ENCODE results near the gene OR4N2. TPM values are rescaled to one million over a fixed set of nuclear protein-coding genes. Genes with fewer than 3 reads are reported as not detected.

The OR4N2 gene
- total RNA-seq, 1 experiment from 2014 or later: not detected

GRCh38 chr14:19800282-19801117 lies 3.1 kb upstream of the OR4N2 start:
- CTCF ChIA-PET: no interaction called here
- ATAC-seq: no peak
- intact Hi-C loops (cut with micrococcal nuclease): no loop called here

DNA sequence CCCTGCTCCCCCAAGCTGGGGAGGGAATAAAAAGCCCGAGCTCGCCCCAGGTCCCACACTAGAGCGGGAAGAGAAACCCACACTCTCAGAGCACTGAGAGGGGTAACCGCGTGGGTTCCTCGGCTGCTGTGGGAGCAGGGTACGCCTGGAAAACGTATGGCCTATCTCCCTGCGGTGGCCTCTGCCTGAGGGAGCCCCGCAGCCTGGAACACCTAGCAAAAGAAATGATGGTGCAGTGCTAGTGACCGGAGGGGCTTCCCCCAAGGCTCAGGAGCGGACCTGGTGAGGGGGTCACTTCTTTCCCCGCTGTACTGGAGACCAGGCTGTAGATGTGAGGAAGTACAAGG lies 2.5 kb upstream of the OR4N2 start:
- H3K36me3 ChIP-seq (ENCODE audit: control insufficient read depth in 1 of 2, insufficient read depth in 2 of 2, low read length in 2 of 2): no peaks in the 10 kb centered on the region
- intact Hi-C loops (cut with micrococcal nuclease): no loop called here
- peaks cover 10 to 36% of the 10 kb centered on the region in 2 experiments; a peak in 3 of 4 replicates for H3K9me3 ChIP-seq (ENCODE audit: control insufficient read depth in 1 of 2, insufficient read depth in 1 of 2, low read depth in 1 of 2, low read length in 2 of 2)
- no peaks in the 10 kb centered on the region for H3K27me3 ChIP-seq (ENCODE audit: insufficient read depth, low read length)
- ChIA-PET CTCF (no interaction called here), RAD21 (ENCODE audit: low non-redundant PET in 1 of 2, low total read pairs in 2 of 2, uncharacterized antibody in 2 of 2, unreplicated experiment in 2 of 2) (no interaction called here), POLR2A (no interaction called here)
- H3K4me3 ChIP-seq (replicated peaks in 1 of 2; ENCODE audit: low read depth in 1 of 2, low read length in 2 of 2): no peak overlapping the region
- no peak overlapping the region for H3K4me2 ChIP-seq (ENCODE audit: low read length)
- ATAC-seq (no peak), DNase-seq (ENCODE audit: low read depth, low spot score) (no peak)
- H3K9ac ChIP-seq (ENCODE audit: low read length): no peak overlapping the region
- no peaks in the 10 kb centered on the region for H4K20me1 ChIP-seq (ENCODE audit: insufficient read depth)
- no peak overlapping the region for H3K27ac ChIP-seq (ENCODE audit: low read depth, low read length)
- H3K9me2 ChIP-seq (ENCODE audit: insufficient read depth): no peaks in the 10 kb centered on the region
- BruUV-seq (replicated peaks): no TSS peak
- no peaks in the 10 kb centered on the region for H3K79me2 ChIP-seq (ENCODE audit: insufficient read depth, low read length)
- no peaks in the 10 kb centered on the region for H3K4me1 ChIP-seq (ENCODE audit: control insufficient read depth in 1 of 2, insufficient read depth in 2 of 2, low read length in 2 of 2)
- no peak overlapping the region for H2AFZ ChIP-seq (ENCODE audit: low read depth, low read length, poor library complexity, severe bottlenecking)
- TF ChIP-seq EGR1 (IDR thresholded peaks at IDR 0.05; ENCODE audit: low read depth) (no peak), POLR2A (IDR thresholded peaks at IDR 0.05; ENCODE audit: borderline replicate concordance, extremely low read depth, insufficient read depth, insufficient read length) (no peak), CBX3 (IDR thresholded peaks at IDR 0.05; ENCODE audit: low read depth) (no peak), YY1 (IDR thresholded peaks at IDR 0.05; ENCODE audit: extremely low read depth, insufficient replicate concordance, low read depth, low read length) (no peak), SP1 (IDR thresholded peaks at IDR 0.05; ENCODE audit: low read depth) (no peak), SRF (IDR thresholded peaks at IDR 0.05; ENCODE audit: low read depth) (no peak), MAX (IDR thresholded peaks at IDR 0.05) (no peak), TCF7L2 (IDR thresholded peaks at IDR 0.05; ENCODE audit: borderline replicate concordance, extremely low read depth, insufficient read depth, insufficient read length) (no peak), CEBPB (IDR thresholded peaks at IDR 0.05; ENCODE audit: low read depth) (no peak), JUND (IDR thresholded peaks at IDR 0.05) (no peak)
- TF ChIP-seq, protein P1, sequence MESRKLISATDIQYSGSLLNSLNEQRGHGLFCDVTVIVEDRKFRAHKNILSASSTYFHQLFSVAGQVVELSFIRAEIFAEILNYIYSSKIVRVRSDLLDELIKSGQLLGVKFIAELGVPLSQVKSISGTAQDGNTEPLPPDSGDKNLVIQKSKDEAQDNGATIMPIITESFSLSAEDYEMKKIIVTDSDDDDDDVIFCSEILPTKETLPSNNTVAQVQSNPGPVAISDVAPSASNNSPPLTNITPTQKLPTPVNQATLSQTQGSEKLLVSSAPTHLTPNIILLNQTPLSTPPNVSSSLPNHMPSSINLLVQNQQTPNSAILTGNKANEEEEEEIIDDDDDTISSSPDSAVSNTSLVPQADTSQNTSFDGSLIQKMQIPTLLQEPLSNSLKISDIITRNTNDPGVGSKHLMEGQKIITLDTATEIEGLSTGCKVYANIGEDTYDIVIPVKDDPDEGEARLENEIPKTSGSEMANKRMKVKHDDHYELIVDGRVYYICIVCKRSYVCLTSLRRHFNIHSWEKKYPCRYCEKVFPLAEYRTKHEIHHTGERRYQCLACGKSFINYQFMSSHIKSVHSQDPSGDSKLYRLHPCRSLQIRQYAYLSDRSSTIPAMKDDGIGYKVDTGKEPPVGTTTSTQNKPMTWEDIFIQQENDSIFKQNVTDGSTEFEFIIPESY (IDR thresholded peaks at IDR 0.05; ENCODE audit: extremely low read depth, insufficient replicate concordance, low read length): no peak
- TF ChIP-seq, protein P2, sequence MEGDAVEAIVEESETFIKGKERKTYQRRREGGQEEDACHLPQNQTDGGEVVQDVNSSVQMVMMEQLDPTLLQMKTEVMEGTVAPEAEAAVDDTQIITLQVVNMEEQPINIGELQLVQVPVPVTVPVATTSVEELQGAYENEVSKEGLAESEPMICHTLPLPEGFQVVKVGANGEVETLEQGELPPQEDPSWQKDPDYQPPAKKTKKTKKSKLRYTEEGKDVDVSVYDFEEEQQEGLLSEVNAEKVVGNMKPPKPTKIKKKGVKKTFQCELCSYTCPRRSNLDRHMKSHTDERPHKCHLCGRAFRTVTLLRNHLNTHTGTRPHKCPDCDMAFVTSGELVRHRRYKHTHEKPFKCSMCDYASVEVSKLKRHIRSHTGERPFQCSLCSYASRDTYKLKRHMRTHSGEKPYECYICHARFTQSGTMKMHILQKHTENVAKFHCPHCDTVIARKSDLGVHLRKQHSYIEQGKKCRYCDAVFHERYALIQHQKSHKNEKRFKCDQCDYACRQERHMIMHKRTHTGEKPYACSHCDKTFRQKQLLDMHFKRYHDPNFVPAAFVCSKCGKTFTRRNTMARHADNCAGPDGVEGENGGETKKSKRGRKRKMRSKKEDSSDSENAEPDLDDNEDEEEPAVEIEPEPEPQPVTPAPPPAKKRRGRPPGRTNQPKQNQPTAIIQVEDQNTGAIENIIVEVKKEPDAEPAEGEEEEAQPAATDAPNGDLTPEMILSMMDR (IDR thresholded peaks at IDR 0.05 in 2 of 3, conservative IDR thresholded peaks at IDR 0.05 in 1 of 3; ENCODE audit: borderline replicate concordance in 1 of 3, insufficient read depth in 1 of 3, low read depth in 2 of 3, low read length in 2 of 3): no peak

More at GRCh38 chr14:19800282-19801117, 3.1 kb upstream of the OR4N2 start:
- Histone ChIP-seq H3K36me3 (ENCODE audit: control insufficient read depth in 1 of 2, insufficient read depth in 2 of 2, low read length in 2 of 2) (no peaks in the 10 kb centered on the region), H3K27me3 (ENCODE audit: insufficient read depth, low read length) (no peaks in the 10 kb centered on the region), H2AFZ (ENCODE audit: low read depth, low read length, poor library complexity, severe bottlenecking) (no peak overlapping the region), H3K9me2 (ENCODE audit: insufficient read depth) (no peaks in the 10 kb centered on the region), H3K9ac (ENCODE audit: low read length) (no peak overlapping the region), H3K27ac (ENCODE audit: low read depth, low read length) (no peak overlapping the region), H3K4me2 (ENCODE audit: low read length) (no peak overlapping the region), H3K4me3 (replicated peaks in 1 of 2; ENCODE audit: low read depth in 1 of 2, low read length in 2 of 2) (no peak overlapping the region), H3K4me1 (ENCODE audit: control insufficient read depth in 1 of 2, insufficient read depth in 2 of 2, low read length in 2 of 2) (no peaks in the 10 kb centered on the region), H3K9me3 (ENCODE audit: control insufficient read depth in 1 of 2, insufficient read depth in 1 of 2, low read depth in 1 of 2, low read length in 2 of 2) (peaks cover 10 to 36% of the 10 kb centered on the region in 2 experiments; a peak in 3 of 4 replicates), H3K79me2 (ENCODE audit: insufficient read depth, low read length) (no peaks in the 10 kb centered on the region), H4K20me1 (ENCODE audit: insufficient read depth) (no peaks in the 10 kb centered on the region)
- TF ChIP-seq EGR1 (IDR thresholded peaks at IDR 0.05; ENCODE audit: low read depth) (no peak), CEBPB (IDR thresholded peaks at IDR 0.05; ENCODE audit: low read depth) (no peak), CBX3 (IDR thresholded peaks at IDR 0.05; ENCODE audit: low read depth) (no peak), ZNF274 (IDR thresholded peaks at IDR 0.05; ENCODE audit: low read depth, low read length) (no peak), EZH2phosphoT487 (IDR thresholded peaks at IDR 0.05; ENCODE audit: borderline replicate concordance) (no peak), FOSL1 (IDR thresholded peaks at IDR 0.05; ENCODE audit: low read depth) (no peak), SRF (IDR thresholded peaks at IDR 0.05; ENCODE audit: low read depth) (no peak), YY1 (IDR thresholded peaks at IDR 0.05; ENCODE audit: extremely low read depth, insufficient replicate concordance, low read depth, low read length) (no peak), ZFX (IDR thresholded peaks at IDR 0.05) (no peak), TCF7L2 (IDR thresholded peaks at IDR 0.05; ENCODE audit: borderline replicate concordance, extremely low read depth, insufficient read depth, insufficient read length) (no peak), RAD21 (IDR thresholded peaks at IDR 0.05; ENCODE audit: low read depth) (no peak), POLR2AphosphoS5 (IDR thresholded peaks at IDR 0.05; ENCODE audit: low read depth, low read length) (no peak), SIN3A (IDR thresholded peaks at IDR 0.05; ENCODE audit: low read depth) (no peak)
- ChIA-PET POLR2A (no interaction called here), RAD21 (ENCODE audit: low non-redundant PET in 1 of 2, low total read pairs in 2 of 2, uncharacterized antibody in 2 of 2, unreplicated experiment in 2 of 2) (no interaction called here)
- DNase-seq (ENCODE audit: low read depth, low spot score): no peak
- no TSS peak for BruUV-seq (replicated peaks)
